GM12872 (cell line): ENCODE results near the gene APEX1.
A peak's percentile ranks its signal among the peaks of the same experiment; 100 is the strongest.

Source experiments
- CTCF ChIP-seq: IDR thresholded peaks from 3 replicates; pipeline ENCODE4 v1.5.1; 2011; ENCODE audit warnings: low read depth, mild to moderate bottlenecking, low read length, moderate library complexity; ENCODE audit not compliant: insufficient read depth

The APEX1 gene

GRCh38 chr14:20454516-20455354 lies at the start of gene APEX1, which contains the start of gene OSGEP:
Gene APEX1 (plus strand): TSS chr14:20455226. CDS start chr14:20455646, 420 bp downstream.
Gene OSGEP (minus strand): TSS chr14:20454812. CDS start chr14:20454683, 129 bp downstream.
- TF ChIP-seq CTCF = no peak

GRCh38 chr14:20409226-20409625 lies 45.8 kb upstream of the APEX1 start:
- TF ChIP-seq CTCF = no peak

GRCh38 chr14:20412411-20412810 lies 42.6 kb upstream of the APEX1 start:
- no peak for TF ChIP-seq CTCF

GRCh38 chr14:20412876-20413743 lies 41.9 kb upstream of the APEX1 start, which contains the start of gene TEP1:
Gene TEP1 (minus strand): TSS chr14:20413501. CDS start chr14:20408439, 5,062 bp downstream.
- TF ChIP-seq CTCF = no peak

- TF ChIP-seq CTCF = no peak
These were observed 41.3 kb upstream of the APEX1 start for GRCh38 chr14:20413744-20414082.

GRCh38 chr14:20415782-20416206 lies 39.2 kb upstream of the APEX1 start:
- TF ChIP-seq CTCF = peak; percentile 65; the same call in 2 of the 3 replicates

- no peak for TF ChIP-seq CTCF
These were observed 38.8 kb upstream of the APEX1 start for GRCh38 chr14:20416223-20416622.
